Activated CD8-positive, alpha-beta memory T cell treated with anti-CD3 and anti-CD28 coated beads, Interleukin-2, amount 10 ng/mL, durations not matched to agents 7 days and 5 days (primary cell): ENCODE measurements around the gene PRMT1. TPM values are rescaled to one million over a fixed set of nuclear protein-coding genes. Genes with fewer than 3 reads are reported as not detected.

Experiments
- ATAC-seq: fragments of 150-1000 bp; cut with Tn5 transposase; one replicate; pipeline ENCODE4 v1.10.0; 2021; ENCODE audit warnings: moderate library complexity
- CTCF ChIA-PET: fragments of 350-600 bp; sonication (Branson Sonifier 250); formaldehyde crosslinking; loops from one replicate; lab custom pipeline; 2021; ENCODE audit warnings: antibody characterized with exemption; lab: Charles Lee
- DNase-seq: peaks from one replicate; pipeline ENCODE4 v3.0.0-alpha.2; 2020
- H3K27ac Mint-ChIP-seq: one replicate; pipeline ENCODE4 v1.8.0; 2021; ENCODE audit warnings: mild to moderate bottlenecking, mixed read lengths
- H3K27me3 Mint-ChIP-seq: one replicate; pipeline ENCODE4 v1.8.0; 2021; ENCODE audit warnings: mixed read lengths
- H3K36me3 Mint-ChIP-seq: one replicate; pipeline ENCODE4 v1.8.0; 2021; ENCODE audit warnings: mild to moderate bottlenecking, mixed read lengths
- H3K4me1 Mint-ChIP-seq: one replicate; pipeline ENCODE4 v1.8.0; 2021; ENCODE audit warnings: mixed read lengths
- H3K4me3 Mint-ChIP-seq: one replicate; pipeline ENCODE4 v1.8.0; 2021; ENCODE audit warnings: mild to moderate bottlenecking, moderate library complexity, mixed read lengths
- H3K9me3 Mint-ChIP-seq: one replicate; pipeline ENCODE4 v1.8.0; 2022; ENCODE audit warnings: low read depth, mixed read lengths
- total RNA-seq, 2 experiments: library from RNA; stranded (reverse); gene quantifications; one replicate each; pipeline ENCODE4 v1.2.3, GENCODE V29; 2021

The PRMT1 gene
- total RNA-seq, 2 experiments from 2014 or later, result 145 to 257 TPM

- H3K27me3 Mint-ChIP-seq, result no peaks in the 10 kb centered on the region
- CTCF ChIA-PET, result interaction anchor here (1.1 to 1.6 kb wide), 3 partner anchors 13 to 25 kb away, joined by 3 to 6 read pairs (median 5); partner anchors contain the start of gene PRMT1
- H3K27ac Mint-ChIP-seq, result no peak overlapping the region
- H3K9me3 Mint-ChIP-seq, result no peaks in the 10 kb centered on the region
- no peak for DNase-seq
- H3K36me3 Mint-ChIP-seq, result peaks cover 31% of the 10 kb centered on the region
- no peak for ATAC-seq
- no peak overlapping the region for H3K4me3 Mint-ChIP-seq
- peaks cover 2% of the 10 kb centered on the region for H3K4me1 Mint-ChIP-seq
Observed at GRCh38 chr19:49655570-49656455, 21.3 kb upstream of the PRMT1 start.

GRCh38 chr19:49656456-49657109, 20.5 kb upstream of the PRMT1 start:
- Mint-ChIP-seq H3K4me1 (peaks cover 2% of the 10 kb centered on the region), H3K27me3 (no peaks in the 10 kb centered on the region)

GRCh38 chr19:49657493-49658138, 19.5 kb upstream of the PRMT1 start:
- CTCF ChIA-PET, result interaction anchor here (1.7 kb wide), 1 partner anchor 88 kb away, joined by 4 read pairs; no protein-coding TSS in a partner anchor
- Mint-ChIP-seq H3K27me3 (no peaks in the 10 kb centered on the region), H3K4me1 (peaks cover 5% of the 10 kb centered on the region), H3K4me3 (no peak overlapping the region), H3K27ac (no peak overlapping the region), H3K9me3 (no peaks in the 10 kb centered on the region), H3K36me3 (peaks cover 33% of the 10 kb centered on the region)
- DNase-seq (no peak), ATAC-seq (no peak)

More at GRCh38 chr19:49656456-49657109, 20.5 kb upstream of the PRMT1 start:
- Mint-ChIP-seq H3K4me3 (no peak overlapping the region), H3K36me3 (peaks cover 32% of the 10 kb centered on the region), H3K27ac (no peak overlapping the region), H3K9me3 (no peaks in the 10 kb centered on the region)
- CTCF ChIA-PET, result interaction anchor here (1.1 to 1.7 kb wide), 4 partner anchors 13 to 87 kb away, joined by 3 to 6 read pairs (median 4); partner anchors contain the start of gene PRMT1
- DNase-seq (no peak), ATAC-seq (no peak)

DNA sequence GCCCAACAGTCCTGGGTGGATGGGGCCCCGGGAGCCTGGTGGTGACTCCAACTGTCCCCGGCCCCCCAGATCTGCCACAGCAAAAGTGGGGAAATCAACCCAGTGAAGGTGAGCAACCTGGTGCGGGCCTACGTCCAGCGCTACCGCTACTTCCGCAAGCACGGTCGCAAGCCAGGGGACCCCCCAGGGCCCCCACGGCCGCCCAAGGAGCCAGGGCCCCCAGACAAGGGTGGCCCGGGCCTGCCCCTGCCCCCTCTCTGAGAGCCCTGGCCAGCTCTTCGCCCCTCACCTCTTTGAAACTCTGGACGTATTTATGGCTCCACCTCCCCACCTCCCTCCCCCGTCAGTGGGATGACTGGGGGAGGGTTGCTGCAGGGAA, 18.9 kb upstream of the PRMT1 start:
- Mint-ChIP-seq H3K9me3 (no peaks in the 10 kb centered on the region), H3K4me3 (no peak overlapping the region)

GRCh38 chr19:49658566-49659442, 18.3 kb upstream of the PRMT1 start:
- CTCF ChIA-PET, result interaction anchor here (0.9 kb wide), 1 partner anchor 18 kb away, joined by 3 read pairs; the partner anchor contains the start of gene PRMT1
- no peak for DNase-seq
- Mint-ChIP-seq H3K36me3 (peaks cover 35% of the 10 kb centered on the region), H3K27me3 (no peaks in the 10 kb centered on the region), H3K9me3 (no peaks in the 10 kb centered on the region), H3K4me3 (no peak overlapping the region), H3K4me1 (peaks cover 17% of the 10 kb centered on the region), H3K27ac (no peak overlapping the region)
- ATAC-seq, result no peak

More for the DNA sequence above, 18.9 kb upstream of the PRMT1 start:
- no peak for DNase-seq
- peaks cover 10% of the 10 kb centered on the region for H3K4me1 Mint-ChIP-seq
- no peak for ATAC-seq
- peaks cover 35% of the 10 kb centered on the region for H3K36me3 Mint-ChIP-seq
- H3K27me3 Mint-ChIP-seq, result no peaks in the 10 kb centered on the region
- no peak overlapping the region for H3K27ac Mint-ChIP-seq
- CTCF ChIA-PET, result interaction anchor here (1.7 kb wide), 1 partner anchor 88 kb away, joined by 4 read pairs; no protein-coding TSS in a partner anchor

GRCh38 chr19:49660338-49660961, 16.6 kb upstream of the PRMT1 start:
- CTCF ChIA-PET, result interaction anchor here (1.2 kb wide), 1 partner anchor 158 kb away, joined by 3 read pairs; no protein-coding TSS in a partner anchor
- H3K4me3 Mint-ChIP-seq, result no peak overlapping the region
- no peaks in the 10 kb centered on the region for H3K9me3 Mint-ChIP-seq
- ATAC-seq (no peak), DNase-seq (no peak)
- H3K36me3 Mint-ChIP-seq, result peaks cover 29% of the 10 kb centered on the region
- H3K4me1 Mint-ChIP-seq, result peaks cover 21% of the 10 kb centered on the region
- H3K27ac Mint-ChIP-seq, result no peak overlapping the region
- H3K27me3 Mint-ChIP-seq, result no peaks in the 10 kb centered on the region

GRCh38 chr19:49662011-49662410, 15.1 kb upstream of the PRMT1 start:
- H3K4me1 Mint-ChIP-seq, result peaks cover 27% of the 10 kb centered on the region
- H3K36me3 Mint-ChIP-seq, result peaks cover 25% of the 10 kb centered on the region

GRCh38 chr19:49663224-49663623, 13.8 kb upstream of the PRMT1 start:
- CTCF ChIA-PET, result interaction anchor here (1.5 to 6.6 kb wide), 4 partner anchors 9 to 20 kb away, joined by 4 to 64 read pairs (median 8); partner anchors contain the start of gene PRMT1
- Mint-ChIP-seq H3K4me3 (peak overlapping the region; percentile 97), H3K36me3 (peaks cover 21% of the 10 kb centered on the region), H3K27ac (peak overlapping the region; percentile 92), H3K27me3 (no peaks in the 10 kb centered on the region), H3K9me3 (no peaks in the 10 kb centered on the region), H3K4me1 (peaks cover 34% of the 10 kb centered on the region)
- ATAC-seq (no peak), DNase-seq (no peak)

More at GRCh38 chr19:49662011-49662410, 15.1 kb upstream of the PRMT1 start:
- DNase-seq (no peak), ATAC-seq (no peak)
- no peak overlapping the region for H3K4me3 Mint-ChIP-seq
- H3K27me3 Mint-ChIP-seq, result no peaks in the 10 kb centered on the region
- CTCF ChIA-PET, result interaction anchor here (1.1 to 2.7 kb wide), 2 partner anchors 10 to 19 kb away, joined by 3 to 11 read pairs; no protein-coding TSS in a partner anchor
- H3K9me3 Mint-ChIP-seq, result no peaks in the 10 kb centered on the region
- H3K27ac Mint-ChIP-seq, result no peak overlapping the region

- Mint-ChIP-seq H3K4me3 (peak overlapping the region; percentile 97), H3K27ac (peak overlapping the region; percentile 92), H3K36me3 (peaks cover 16% of the 10 kb centered on the region), H3K9me3 (no peaks in the 10 kb centered on the region), H3K27me3 (no peaks in the 10 kb centered on the region), H3K4me1 (peaks cover 34% of the 10 kb centered on the region)
- DNase-seq (peak; percentile 94), ATAC-seq (peak; percentile 74)
- CTCF ChIA-PET, result interaction anchor here (0.6 to 6.6 kb wide), 12 partner anchors 8 to 1387 kb away, joined by 3 to 64 read pairs (median 4); partner anchors contain the start of genes PRMT1 and SCAF1
Observed at GRCh38 chr19:49664171-49665035, 12.7 kb upstream of the PRMT1 start.

- H3K27ac Mint-ChIP-seq, result peak overlapping the region; percentile 92
- H3K4me1 Mint-ChIP-seq, result peaks cover 34% of the 10 kb centered on the region
- peak overlapping the region; percentile 97 for H3K4me3 Mint-ChIP-seq
- CTCF ChIA-PET, result interaction anchor here (1.0 to 6.6 kb wide), 8 partner anchors 7 to 116 kb away, joined by 3 to 64 read pairs (median 5); partner anchors contain the start of genes PRMT1 and SCAF1
- DNase-seq (no peak), ATAC-seq (no peak)
- no peaks in the 10 kb centered on the region for H3K9me3 Mint-ChIP-seq
- H3K36me3 Mint-ChIP-seq, result peaks cover 18% of the 10 kb centered on the region
- H3K27me3 Mint-ChIP-seq, result no peaks in the 10 kb centered on the region
Observed at GRCh38 chr19:49665036-49665350, 12.1 kb upstream of the PRMT1 start.
